ENCODE results near the gene HOXC10. TPM values are rescaled to one million over a fixed set of nuclear protein-coding genes. Genes with fewer than 3 reads are reported as not detected.

The HOXC10 gene
- total and polyA plus RNA-seq, 2 donors (not counting 3 experiments of a cell fraction or from before 2014, with no cell fraction given): 0.18 TPM; not detected in 1

DNA sequence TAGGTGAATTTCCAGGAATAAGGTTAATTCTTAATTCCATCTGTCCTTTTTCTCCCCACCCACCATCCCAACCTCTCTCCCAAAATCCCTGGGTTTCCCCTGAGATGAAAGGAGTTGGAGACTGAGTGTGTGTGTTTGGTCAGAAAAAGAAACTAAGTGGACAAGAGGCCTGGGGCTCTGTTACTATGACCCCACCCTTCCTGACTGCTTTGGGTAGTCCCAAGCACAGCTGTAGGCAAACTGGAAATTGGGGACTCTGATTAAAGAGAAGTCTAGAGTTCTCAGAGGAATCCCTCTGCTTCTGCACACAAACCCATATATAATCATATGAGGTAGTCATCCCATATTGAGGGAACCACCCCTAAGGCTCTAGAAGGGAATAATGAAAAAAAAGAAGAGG, 37.2 kb upstream of the HOXC10 start:
- ChIA-PET POLR2A (no interaction called here), CTCF (no interaction called here)
- Histone ChIP-seq H2AFZ (ENCODE audit: low read depth, low read length) (no peak overlapping the region), H3K27me3 (ENCODE audit: control insufficient read depth in 2 of 2, insufficient read depth in 2 of 2, low read length in 2 of 2) (peaks cover 90 to 97% of the 10 kb centered on the region in 2 experiments), H3K9me3 (replicated peaks; ENCODE audit: control insufficient read depth, insufficient read depth, low read length) (no peaks in the 10 kb centered on the region), H3K4me3 (replicated peaks in 1 of 3; ENCODE audit: insufficient read depth in 1 of 3, low read depth in 1 of 3, low read length in 3 of 3) (no peak overlapping the region), H4K20me1 (replicated peaks; ENCODE audit: control insufficient read depth, extremely low read depth, insufficient read depth, low read length) (no peaks in the 10 kb centered on the region), H3K9ac (replicated peaks; ENCODE audit: extremely low read depth, insufficient read depth, low read length) (no peak overlapping the region), H3K9me1 (replicated peaks; ENCODE audit: control insufficient read depth, extremely low read depth, insufficient read depth, low read length) (no peaks in the 10 kb centered on the region), H3K36me3 (ENCODE audit: control insufficient read depth in 2 of 2, extremely low read depth in 1 of 2, insufficient read depth in 2 of 2, low read length in 2 of 2) (no peaks in the 10 kb centered on the region), H3K79me2 (ENCODE audit: control insufficient read depth, insufficient read depth, low read length) (no peaks in the 10 kb centered on the region), H3K4me2 (ENCODE audit: insufficient read depth, low read length) (no peak overlapping the region), H3K27ac (ENCODE audit: insufficient read depth, low read depth, low read length) (no peak overlapping the region), H3K4me1 (ENCODE audit: control insufficient read depth, extremely low read depth, insufficient read depth, low read length) (no peaks in the 10 kb centered on the region)
- BruUV-seq (replicated peaks): no TSS peak
- DNase-seq (ENCODE audit: low read depth, low spot score) (no peak), FAIRE-seq (no peak)
- no peak for TF ChIP-seq MYC (IDR thresholded peaks at IDR 0.05; ENCODE audit: low read depth, low read length)
- no peak for TF ChIP-seq GATA2 (IDR thresholded peaks at IDR 0.05; ENCODE audit: insufficient read depth, insufficient read length, low read depth, low read length)
- no peak for TF ChIP-seq POLR2AphosphoS5 (IDR thresholded peaks at IDR 0.05; ENCODE audit: insufficient read depth, low read depth, low read length)
- TF ChIP-seq, protein P1, sequence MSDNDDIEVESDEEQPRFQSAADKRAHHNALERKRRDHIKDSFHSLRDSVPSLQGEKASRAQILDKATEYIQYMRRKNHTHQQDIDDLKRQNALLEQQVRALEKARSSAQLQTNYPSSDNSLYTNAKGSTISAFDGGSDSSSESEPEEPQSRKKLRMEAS (IDR thresholded peaks at IDR 0.05; ENCODE audit: insufficient read depth, insufficient read length): no peak
- TF ChIP-seq FOS (IDR thresholded peaks at IDR 0.05; ENCODE audit: borderline replicate concordance, insufficient read depth, low read length): no peak
- no peak for TF ChIP-seq CTCF (IDR thresholded peaks at IDR 0.05; ENCODE audit: extremely low read depth in 1 of 2, insufficient read depth in 1 of 2, low read depth in 1 of 2, low read length in 2 of 2)
- TF ChIP-seq POLR2A (IDR thresholded peaks at IDR 0.05; ENCODE audit: low read depth, low read length): no peak
- TF ChIP-seq JUN (IDR thresholded peaks at IDR 0.05; ENCODE audit: borderline replicate concordance, insufficient read depth, insufficient read length, low read depth): no peak
- no peak for TF ChIP-seq EZH2 (IDR thresholded peaks at IDR 0.05; ENCODE audit: borderline replicate concordance, low read depth, low read length, severe bottlenecking)
- dilution Hi-C loops (cut with MboI; ENCODE audit: extremely low pct_ligation_motif_present, low sequenced_read_pairs): no loop called here
- intact Hi-C loops (cut with micrococcal nuclease): no loop called here

Measured in endothelial cell of umbilical vein (primary cell).